Mucosa of rectum (tissue), 2 donors: ENCODE measurements around the gene GRIK1.

Experiments used
- H3K27ac ChIP-seq, 2 donors: one replicate each; pipeline ENCODE4 v1.7.0; 2013; ENCODE audit warnings: inconsistent platforms in 2 of 2, low read depth in 2 of 2, low read length in 2 of 2
- H3K27me3 ChIP-seq, 2 donors: one replicate each; pipeline ENCODE4 v1.7.0; 2013; ENCODE audit warnings: low read length in 2 of 2; ENCODE audit not compliant: control insufficient read depth in 2 of 2, insufficient read depth in 2 of 2
- H3K36me3 ChIP-seq, 2 donors: one replicate each; pipeline ENCODE4 v1.7.0; 2013; ENCODE audit warnings: low read length in 2 of 2; ENCODE audit not compliant: control insufficient read depth in 2 of 2, insufficient read depth in 2 of 2
- H3K4me1 ChIP-seq, 2 donors: one replicate each; pipeline ENCODE4 v1.7.0; 2013; ENCODE audit warnings: low read length in 2 of 2, mild to moderate bottlenecking in 1 of 2; ENCODE audit not compliant: control insufficient read depth in 2 of 2, insufficient read depth in 2 of 2
- H3K4me3 ChIP-seq, 2 donors: one replicate each; pipeline ENCODE4 v1.7.0; 2013; ENCODE audit warnings: low read length in 2 of 2
- H3K9ac ChIP-seq, 2 donors: one replicate each; pipeline ENCODE4 v1.7.0; 2013; ENCODE audit warnings: low read length in 2 of 2, low read depth in 1 of 2, mild to moderate bottlenecking in 1 of 2
- H3K9me3 ChIP-seq, 2 donors: one replicate each; pipeline ENCODE4 v1.7.0; 2013; ENCODE audit warnings: low read length in 2 of 2; ENCODE audit not compliant: control insufficient read depth in 2 of 2
- donor health status: healthy.
- donor health status: Normal muscosa, but diverticular disease.

GRIK1 gene

DNA sequence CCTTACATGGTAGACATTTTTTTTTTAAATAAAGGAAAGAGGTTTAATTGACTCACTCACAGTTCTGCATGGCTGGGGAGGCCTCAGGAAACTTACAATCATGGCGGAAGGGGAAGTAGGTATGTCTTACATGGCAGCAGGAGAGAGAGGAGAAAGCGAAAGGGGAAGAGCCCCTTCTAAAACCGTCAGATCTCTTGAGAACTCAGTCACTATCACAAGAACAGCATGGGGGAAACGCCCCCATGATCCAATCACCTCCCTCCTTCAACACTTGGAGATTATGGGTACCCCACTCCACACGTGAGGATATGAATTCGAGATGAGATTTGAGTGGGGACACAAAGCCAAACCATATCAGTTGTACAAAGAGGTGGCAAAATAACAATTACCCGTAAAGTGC, 301.7 kb downstream of the GRIK1 start:
- Histone ChIP-seq H3K27ac (no peak overlapping the region), H3K4me3 (no peak overlapping the region), H3K4me1 (no peaks in the 10 kb centered on the region), H3K36me3 (no peaks in the 10 kb centered on the region), H3K9ac (no peak overlapping the region), H3K9me3 (no peaks in the 10 kb centered on the region), H3K27me3 (no peaks in the 10 kb centered on the region)

DNA sequence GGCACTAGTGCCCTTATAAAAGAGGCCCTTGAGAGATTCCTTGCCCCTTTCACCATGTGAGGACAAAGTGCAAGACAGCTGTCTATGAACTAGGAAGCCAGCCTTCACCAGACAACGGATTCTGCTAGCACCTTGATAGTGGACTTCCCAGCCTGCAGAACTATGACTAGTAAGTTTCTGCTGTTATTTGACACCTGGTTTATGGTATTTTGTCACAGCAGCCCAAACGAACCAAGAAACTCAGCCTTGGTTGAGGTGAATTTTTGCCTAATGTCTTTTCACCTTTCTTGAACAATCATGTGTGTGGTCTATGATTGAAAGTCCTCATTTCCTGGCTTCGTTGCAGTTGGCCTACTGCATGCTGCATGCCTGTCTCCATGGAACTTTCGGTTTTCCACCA, 302.2 kb downstream of the GRIK1 start:
- H3K27ac ChIP-seq: no peak overlapping the region
- H3K36me3 ChIP-seq: no peaks in the 10 kb centered on the region

DNA sequence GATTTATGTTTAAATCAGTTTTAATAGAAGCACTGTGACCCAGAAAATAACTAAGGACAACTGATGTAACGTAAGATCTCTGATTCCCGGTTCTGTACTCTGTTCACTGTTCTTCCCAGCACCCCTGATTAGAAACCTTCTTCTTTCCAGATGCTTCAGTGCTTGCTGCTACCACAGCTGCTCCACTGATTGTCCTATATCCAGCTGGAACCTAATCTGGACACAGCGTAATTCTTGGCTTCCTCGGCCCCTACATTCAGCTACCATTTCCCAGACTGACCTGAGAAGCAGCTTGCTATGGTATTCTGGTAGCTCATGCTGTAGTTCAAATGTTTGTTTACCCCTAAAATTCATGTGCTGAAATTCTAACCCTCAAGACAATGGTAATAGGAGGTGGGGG, 302.7 kb downstream of the GRIK1 start:
- no peak overlapping the region for H3K27ac ChIP-seq
- H3K9me3 ChIP-seq: no peaks in the 10 kb centered on the region
- H3K36me3 ChIP-seq: no peaks in the 10 kb centered on the region
- H3K27me3 ChIP-seq: no peaks in the 10 kb centered on the region
- H3K4me3 ChIP-seq: no peak overlapping the region
- H3K9ac ChIP-seq: no peak overlapping the region
- H3K4me1 ChIP-seq: no peaks in the 10 kb centered on the region

More for the DNA sequence above, 302.2 kb downstream of the GRIK1 start:
- Histone ChIP-seq H3K9me3 (no peaks in the 10 kb centered on the region), H3K4me1 (no peaks in the 10 kb centered on the region), H3K4me3 (no peak overlapping the region), H3K9ac (no peak overlapping the region), H3K27me3 (no peaks in the 10 kb centered on the region)

DNA sequence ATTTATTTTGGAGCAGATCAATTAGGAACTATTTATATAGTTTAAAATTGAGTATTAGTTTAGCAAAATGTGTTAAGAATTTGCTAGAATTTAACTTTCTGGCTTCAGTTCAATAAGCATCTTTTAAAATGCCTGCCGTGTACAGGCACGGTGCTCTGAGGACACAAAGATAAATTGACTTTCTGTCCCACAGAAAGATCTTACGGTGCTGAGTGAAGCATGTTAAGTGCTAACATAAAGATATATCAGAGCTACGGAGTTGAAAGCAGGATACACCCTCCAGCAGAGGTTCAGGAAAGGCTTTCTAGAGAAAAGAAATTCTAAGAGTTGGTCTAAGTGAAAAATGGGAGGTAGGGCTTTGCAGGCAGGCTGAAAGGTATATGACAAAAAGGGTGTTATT, 305.4 kb downstream of the GRIK1 start:
- no peak overlapping the region for H3K4me3 ChIP-seq
- H3K27ac ChIP-seq: no peak overlapping the region
- no peaks in the 10 kb centered on the region for H3K9me3 ChIP-seq
- no peaks in the 10 kb centered on the region for H3K4me1 ChIP-seq
- no peaks in the 10 kb centered on the region for H3K27me3 ChIP-seq
- H3K9ac ChIP-seq: no peak overlapping the region
- H3K36me3 ChIP-seq: no peaks in the 10 kb centered on the region

DNA sequence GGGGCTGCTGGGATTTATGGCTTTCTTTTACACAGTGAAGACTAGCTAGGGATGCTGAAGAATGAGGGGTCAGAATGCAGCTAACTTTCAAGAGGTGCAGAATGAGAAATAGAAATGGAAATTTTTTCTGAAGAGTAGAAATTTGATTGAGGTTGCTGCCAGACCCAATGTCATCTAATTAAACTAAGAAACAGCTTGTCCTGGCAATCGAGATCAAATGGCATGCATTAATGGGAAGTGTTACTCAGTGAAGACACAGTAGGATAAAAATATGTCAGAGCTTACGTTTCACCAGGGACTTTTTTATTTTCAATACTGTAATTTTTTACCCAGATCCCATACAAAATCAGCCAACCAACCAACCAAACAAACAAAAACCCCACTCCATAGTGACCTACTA, 306.0 kb downstream of the GRIK1 start:
- Histone ChIP-seq H3K36me3 (no peaks in the 10 kb centered on the region), H3K4me3 (no peak overlapping the region), H3K9me3 (no peaks in the 10 kb centered on the region), H3K27ac (no peak overlapping the region), H3K9ac (no peak overlapping the region), H3K4me1 (no peaks in the 10 kb centered on the region), H3K27me3 (no peaks in the 10 kb centered on the region)

DNA sequence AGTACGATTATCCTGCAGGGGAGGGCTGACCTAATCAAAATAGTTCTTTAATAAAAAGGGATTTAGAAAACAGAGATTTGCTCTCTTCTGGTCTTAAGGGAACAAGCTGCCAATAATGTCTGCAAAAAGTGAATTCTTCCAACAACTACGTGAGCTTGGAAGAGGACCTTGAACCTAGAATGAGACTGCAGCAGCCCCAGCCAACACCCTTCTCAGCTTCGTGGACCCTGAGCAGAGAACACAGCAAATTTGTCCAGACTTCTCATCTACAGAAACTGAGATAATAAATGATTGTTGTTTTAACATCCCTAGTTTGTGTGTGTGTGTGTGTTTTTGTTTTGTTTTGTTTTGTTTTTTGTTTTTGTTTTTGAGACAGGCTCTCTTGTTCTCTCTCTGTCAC, 309.4 kb downstream of the GRIK1 start:
- no peaks in the 10 kb centered on the region for H3K4me1 ChIP-seq
- H3K9me3 ChIP-seq: no peaks in the 10 kb centered on the region
- H3K27me3 ChIP-seq: no peaks in the 10 kb centered on the region
- H3K9ac ChIP-seq: no peak overlapping the region
- no peak overlapping the region for H3K27ac ChIP-seq
- H3K4me3 ChIP-seq: no peak overlapping the region
- no peaks in the 10 kb centered on the region for H3K36me3 ChIP-seq

DNA sequence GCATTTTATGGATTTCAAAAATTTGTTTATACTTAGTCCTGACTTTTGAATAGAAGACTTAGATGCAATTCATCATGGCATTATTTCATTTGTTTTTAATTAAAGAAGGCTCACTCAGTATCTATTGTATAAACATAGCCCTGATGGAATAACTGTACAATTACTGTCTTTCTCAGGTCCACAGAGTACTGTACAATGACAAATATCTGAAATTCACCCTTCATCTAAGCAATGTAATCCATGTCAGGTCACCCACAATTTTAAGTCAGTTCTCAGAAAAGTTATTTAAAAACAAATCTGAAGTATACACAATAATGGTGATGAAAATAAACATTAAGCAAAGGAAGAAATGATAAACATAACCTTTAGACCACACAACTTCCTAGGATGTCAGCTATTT, 311.9 kb downstream of the GRIK1 start:
- H3K9me3 ChIP-seq: no peaks in the 10 kb centered on the region
- no peaks in the 10 kb centered on the region for H3K4me1 ChIP-seq
- H3K9ac ChIP-seq: no peak overlapping the region
- H3K27ac ChIP-seq: no peak overlapping the region
- H3K27me3 ChIP-seq: no peaks in the 10 kb centered on the region
- no peak overlapping the region for H3K4me3 ChIP-seq
- no peaks in the 10 kb centered on the region for H3K36me3 ChIP-seq

DNA sequence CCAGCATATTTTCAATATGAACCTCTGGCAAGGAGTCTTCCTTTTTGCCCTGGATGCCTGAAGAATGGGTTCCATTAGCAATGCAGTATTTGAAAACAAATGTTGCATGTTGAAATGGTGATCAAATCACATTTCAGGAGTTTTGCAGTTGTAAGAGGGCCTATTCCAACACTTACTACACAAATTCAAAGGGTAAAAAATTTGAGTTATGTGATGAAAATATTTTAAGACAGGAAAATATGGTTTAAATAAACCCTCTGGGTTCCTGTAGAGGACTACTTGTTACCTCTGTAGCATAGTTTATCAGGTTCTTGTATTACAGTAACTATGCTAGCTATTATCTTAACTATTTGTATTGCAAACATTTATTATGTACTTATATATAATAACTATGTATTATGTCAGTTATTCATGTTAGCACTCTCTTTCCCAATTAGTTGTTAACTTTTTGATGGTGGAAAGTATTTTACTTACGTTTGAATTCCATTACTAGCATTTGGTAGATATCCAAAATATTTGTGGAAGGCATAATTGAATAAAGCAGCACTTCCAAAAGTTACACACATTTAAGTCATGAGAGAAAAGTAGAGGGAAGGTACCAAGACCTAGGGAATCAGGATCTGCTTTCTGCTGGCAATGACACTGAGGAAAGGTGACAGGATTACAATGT, 312.9 kb downstream of the GRIK1 start:
- H3K4me3 ChIP-seq: no peak overlapping the region
- no peaks in the 10 kb centered on the region for H3K4me1 ChIP-seq
- H3K9me3 ChIP-seq: no peaks in the 10 kb centered on the region
- no peak overlapping the region for H3K27ac ChIP-seq
- no peaks in the 10 kb centered on the region for H3K27me3 ChIP-seq
- H3K9ac ChIP-seq: no peak overlapping the region
- H3K36me3 ChIP-seq: no peaks in the 10 kb centered on the region

DNA sequence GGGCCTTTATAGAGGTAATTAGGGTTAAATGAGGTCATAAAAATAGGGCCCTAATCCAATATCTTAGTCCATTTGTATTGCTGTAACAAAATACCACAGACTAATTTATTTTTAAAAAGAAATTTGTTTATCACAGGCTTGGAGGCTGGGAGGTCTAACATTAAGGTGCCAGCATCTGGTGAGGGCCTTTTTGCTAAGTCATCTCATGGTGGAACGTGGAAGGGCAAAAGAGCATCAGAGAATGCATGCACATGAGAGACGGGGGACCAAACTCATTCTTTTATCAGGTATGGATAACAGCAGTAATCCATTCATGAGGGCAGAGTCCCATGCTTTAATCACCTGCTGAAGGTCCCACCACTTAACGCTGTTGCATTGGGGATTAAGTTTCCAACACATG, 313.8 kb downstream of the GRIK1 start:
- Histone ChIP-seq H3K9ac (no peak overlapping the region), H3K27ac (no peak overlapping the region), H3K4me3 (no peak overlapping the region), H3K4me1 (no peaks in the 10 kb centered on the region), H3K27me3 (no peaks in the 10 kb centered on the region), H3K36me3 (no peaks in the 10 kb centered on the region), H3K9me3 (no peaks in the 10 kb centered on the region)

DNA sequence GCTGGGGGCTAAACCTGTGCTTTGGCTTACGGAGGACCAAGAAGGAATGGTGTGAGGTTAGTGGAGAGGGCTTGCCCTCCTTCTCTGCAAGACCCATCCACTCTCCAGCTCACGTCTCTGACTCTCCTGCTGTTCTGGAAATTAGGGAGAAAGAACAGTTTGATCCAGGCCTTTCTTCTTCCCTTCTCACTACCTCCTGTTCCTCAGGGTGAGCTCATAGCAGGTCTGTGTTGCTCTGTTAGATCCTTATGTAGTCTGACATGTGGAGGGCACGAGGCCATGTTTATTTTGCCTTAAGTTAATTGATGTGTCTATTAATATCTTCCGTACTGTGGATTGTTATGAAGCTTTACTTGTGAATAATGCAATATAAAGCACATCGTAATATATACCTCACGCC, 315.0 kb downstream of the GRIK1 start:
- H3K4me1 ChIP-seq: no peaks in the 10 kb centered on the region
- H3K9ac ChIP-seq: no peak overlapping the region
- H3K36me3 ChIP-seq: no peaks in the 10 kb centered on the region
- no peak overlapping the region for H3K27ac ChIP-seq
- H3K9me3 ChIP-seq: no peaks in the 10 kb centered on the region
- no peaks in the 10 kb centered on the region for H3K27me3 ChIP-seq
- no peak overlapping the region for H3K4me3 ChIP-seq

DNA sequence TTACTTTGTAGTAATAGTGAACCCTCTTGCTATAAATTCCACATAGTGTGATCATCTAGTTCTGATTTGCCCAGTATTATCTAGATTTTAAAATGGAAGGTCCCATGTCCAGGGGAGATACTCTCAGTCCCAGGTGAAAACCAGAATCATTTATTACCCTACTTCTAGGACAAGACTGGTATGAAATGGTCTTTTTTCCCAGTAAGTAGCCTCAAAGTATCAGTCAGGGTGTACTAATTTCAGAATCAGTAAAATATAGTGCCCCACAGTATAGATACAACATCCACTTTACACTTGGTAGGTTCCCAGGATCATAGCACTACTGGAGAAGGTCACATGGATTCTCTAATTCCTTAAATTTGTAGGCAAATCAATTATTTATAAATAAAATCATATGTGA, 318.3 kb downstream of the GRIK1 start:
- Histone ChIP-seq H3K4me3 (no peak overlapping the region), H3K27me3 (no peaks in the 10 kb centered on the region), H3K27ac (no peak overlapping the region), H3K9ac (no peak overlapping the region), H3K4me1 (no peaks in the 10 kb centered on the region), H3K36me3 (no peaks in the 10 kb centered on the region), H3K9me3 (no peaks in the 10 kb centered on the region)
